Activated CD4-positive, alpha-beta memory T cell treated with anti-CD3 and anti-CD28 coated beads, Interleukin-2, amount 10 ng/mL, durations not matched to agents 7 days and 5 days (primary cell): ENCODE data around the gene TRABD2B. TPM values are rescaled to one million over a fixed set of nuclear protein-coding genes. Genes with fewer than 3 reads are reported as not detected.

Source experiments
- CTCF ChIA-PET: fragments of 350-600 bp; sonication (Branson Sonifier 250); formaldehyde crosslinking; loops from one replicate; lab custom pipeline; 2021; ENCODE audit warnings: antibody characterized with exemption, inconsistent platforms; lab: Charles Lee
- POLR2A ChIA-PET: fragments of 350-600 bp; sonication (Branson Sonifier 250); formaldehyde crosslinking; loops from one replicate; lab custom pipeline; 2021; ENCODE audit warnings: antibody characterized with exemption; lab: Charles Lee
- DNase-seq: peaks from one replicate; pipeline ENCODE4 v3.0.0-alpha.2; 2020
- H3K27ac Mint-ChIP-seq: one replicate; pipeline ENCODE4 v1.8.0; 2021; ENCODE audit warnings: mild to moderate bottlenecking, mixed read lengths
- H3K27me3 Mint-ChIP-seq: one replicate; pipeline ENCODE4 v1.8.0; 2021; ENCODE audit warnings: mixed read lengths
- H3K36me3 Mint-ChIP-seq: one replicate; pipeline ENCODE4 v1.8.0; 2021; ENCODE audit warnings: low read depth, mixed read lengths
- H3K4me1 Mint-ChIP-seq: one replicate; pipeline ENCODE4 v1.8.0; 2021; ENCODE audit warnings: mixed read lengths
- H3K4me3 Mint-ChIP-seq: one replicate; pipeline ENCODE4 v1.8.0; 2021; ENCODE audit warnings: mild to moderate bottlenecking, mixed read lengths
- H3K9me3 Mint-ChIP-seq: one replicate; pipeline ENCODE4 v1.8.0; 2021; ENCODE audit warnings: mixed read lengths
- total RNA-seq, 2 experiments: library from RNA; stranded (reverse); gene quantifications; one replicate each; pipeline ENCODE4 v1.2.3, GENCODE V29; 2021

Gene TRABD2B
- total RNA-seq, 2 experiments from 2014 or later, result not detected

DNA sequence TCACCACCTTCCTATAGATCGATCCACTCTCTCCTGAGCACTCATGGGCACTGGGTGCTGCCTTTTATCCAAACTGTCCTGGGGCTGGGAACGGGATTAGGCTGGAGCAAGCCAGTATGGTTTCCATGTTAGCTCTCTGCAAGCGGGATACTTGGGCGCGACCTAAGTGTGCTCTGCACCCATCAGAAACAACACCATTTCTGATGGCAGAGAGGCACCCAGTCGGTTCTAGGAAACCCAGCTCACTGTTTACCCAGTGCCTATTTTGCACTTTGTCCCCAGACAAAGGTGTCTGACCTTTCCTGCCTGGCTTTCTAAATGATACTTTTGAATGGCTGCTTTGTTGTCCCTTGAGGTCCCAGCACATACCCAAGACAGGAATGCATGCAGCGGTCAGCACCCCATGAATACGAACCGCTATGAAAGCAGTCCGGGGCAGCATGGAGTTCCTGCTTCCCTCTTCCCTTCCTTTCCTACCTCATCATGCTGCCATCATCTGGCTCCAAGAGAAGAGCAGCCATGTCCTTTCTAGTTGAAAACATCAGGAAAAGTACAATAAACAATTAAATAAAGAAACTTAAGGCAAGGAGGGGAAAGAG lies 83.9 kb downstream of the TRABD2B start:
- no peak for DNase-seq
- Mint-ChIP-seq H3K36me3 (no peaks in the 10 kb centered on the region), H3K27ac (no peak overlapping the region), H3K9me3 (no peaks in the 10 kb centered on the region), H3K4me1 (no peaks in the 10 kb centered on the region), H3K27me3 (peaks cover 2% of the 10 kb centered on the region), H3K4me3 (no peak overlapping the region)
- ChIA-PET POLR2A (no interaction called here), CTCF (no interaction called here)

GRCh38 chr1:47912756-47913155 lies 84.4 kb downstream of the TRABD2B start:
- H3K36me3 Mint-ChIP-seq, result no peaks in the 10 kb centered on the region
- DNase-seq, result no peak
- H3K27me3 Mint-ChIP-seq, result peaks cover 2% of the 10 kb centered on the region
- H3K9me3 Mint-ChIP-seq, result no peaks in the 10 kb centered on the region
- ChIA-PET CTCF (no interaction called here), POLR2A (no interaction called here)
- H3K4me3 Mint-ChIP-seq, result no peak overlapping the region
- no peaks in the 10 kb centered on the region for H3K4me1 Mint-ChIP-seq
- no peak overlapping the region for H3K27ac Mint-ChIP-seq

GRCh38 chr1:47911892-47912291 lies 85.3 kb downstream of the TRABD2B start:
- Mint-ChIP-seq H3K4me3 (no peak overlapping the region), H3K4me1 (no peaks in the 10 kb centered on the region), H3K27me3 (peaks cover 2% of the 10 kb centered on the region), H3K36me3 (no peaks in the 10 kb centered on the region), H3K27ac (no peak overlapping the region), H3K9me3 (no peaks in the 10 kb centered on the region)
- DNase-seq, result no peak
- CTCF ChIA-PET, result no interaction called here
- POLR2A ChIA-PET, result no interaction called here

DNA sequence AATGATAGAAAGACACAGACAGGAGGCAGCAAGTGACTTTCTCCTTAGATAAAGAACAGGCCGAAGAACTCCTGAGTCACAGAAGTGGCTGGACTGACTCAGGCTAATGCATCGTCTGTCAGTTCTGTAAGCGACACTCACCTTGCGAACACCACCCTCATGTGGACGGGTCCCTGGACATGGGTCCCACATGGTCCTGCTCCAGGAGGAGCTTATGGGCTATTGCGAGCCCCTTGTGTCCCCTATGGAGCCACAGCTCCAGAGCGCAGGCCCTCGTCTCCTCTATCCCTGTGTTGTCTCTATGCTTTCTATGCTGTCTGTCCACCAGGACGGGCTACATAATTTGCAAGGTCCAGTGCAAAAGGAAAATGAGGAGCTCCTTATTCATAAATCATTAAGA lies 85.8 kb downstream of the TRABD2B start:
- Mint-ChIP-seq H3K9me3 (no peaks in the 10 kb centered on the region), H3K27ac (no peak overlapping the region), H3K36me3 (no peaks in the 10 kb centered on the region), H3K4me1 (no peaks in the 10 kb centered on the region), H3K4me3 (no peak overlapping the region), H3K27me3 (peaks cover 3% of the 10 kb centered on the region)
- ChIA-PET POLR2A (no interaction called here), CTCF (no interaction called here)
- DNase-seq, result no peak

- Mint-ChIP-seq H3K4me1 (no peaks in the 10 kb centered on the region), H3K4me3 (no peak overlapping the region), H3K36me3 (no peaks in the 10 kb centered on the region), H3K9me3 (no peaks in the 10 kb centered on the region), H3K27me3 (peaks cover 3% of the 10 kb centered on the region), H3K27ac (no peak overlapping the region)
- POLR2A ChIA-PET, result no interaction called here
- CTCF ChIA-PET, result no interaction called here
- no peak for DNase-seq
Measured at GRCh38 chr1:47908258-47908657, 88.9 kb downstream of the TRABD2B start.

DNA sequence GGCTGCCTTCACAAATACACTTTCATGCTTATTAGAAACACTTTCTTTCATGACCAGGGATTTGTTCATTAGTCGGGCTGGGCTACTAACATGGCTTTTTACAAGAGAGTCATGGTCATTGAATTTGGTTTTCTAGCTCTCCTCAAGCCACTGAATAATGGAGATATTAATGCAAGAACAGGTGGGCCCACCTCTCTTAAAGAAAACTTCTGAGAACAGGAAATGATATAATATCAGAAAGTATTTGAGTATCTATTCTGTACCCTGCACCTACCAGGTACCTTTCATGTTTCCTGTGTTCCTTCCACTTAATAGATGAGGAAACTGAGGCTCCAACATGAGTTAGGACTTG lies 90.0 kb downstream of the TRABD2B start:
- ChIA-PET CTCF (no interaction called here), POLR2A (no interaction called here)
- Mint-ChIP-seq H3K36me3 (no peaks in the 10 kb centered on the region), H3K4me3 (no peak overlapping the region), H3K27me3 (peaks cover 3% of the 10 kb centered on the region), H3K9me3 (no peaks in the 10 kb centered on the region), H3K27ac (no peak overlapping the region), H3K4me1 (no peaks in the 10 kb centered on the region)
- DNase-seq, result no peak

DNA sequence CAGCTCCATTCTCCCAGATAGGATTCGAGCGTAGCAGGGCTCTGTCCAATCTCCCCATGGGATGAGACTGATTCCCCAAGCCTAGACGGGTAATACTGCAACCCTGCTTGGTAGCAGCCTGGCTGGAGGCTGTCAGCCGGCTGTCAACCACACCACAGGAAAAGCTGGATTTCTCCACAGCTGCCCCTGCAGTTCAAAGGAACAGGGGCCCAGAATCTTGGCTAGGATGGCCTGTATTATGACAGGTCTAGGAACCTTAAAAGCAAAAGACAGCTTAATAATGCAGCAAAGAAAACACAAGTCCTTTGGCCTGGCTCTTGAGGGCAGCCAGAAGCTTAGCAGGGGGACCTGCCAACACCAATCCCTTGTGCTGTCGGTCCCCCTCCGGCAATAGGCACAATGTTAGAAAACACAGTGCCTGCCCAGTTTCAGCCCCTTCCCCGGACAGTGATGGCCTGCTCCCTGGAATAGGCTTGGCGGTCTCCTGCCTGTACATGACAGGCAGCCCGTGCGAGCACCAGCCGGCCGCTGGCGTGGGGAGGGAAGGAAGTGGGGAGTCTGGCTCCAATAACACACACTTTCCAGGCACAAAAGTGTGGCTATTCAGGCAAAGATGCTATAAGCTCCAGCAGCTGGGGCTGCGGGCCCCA lies 90.5 kb downstream of the TRABD2B start:
- POLR2A ChIA-PET, result no interaction called here
- DNase-seq, result no peak
- H3K27me3 Mint-ChIP-seq, result peaks cover 3% of the 10 kb centered on the region
- no peaks in the 10 kb centered on the region for H3K9me3 Mint-ChIP-seq
- H3K4me1 Mint-ChIP-seq, result no peaks in the 10 kb centered on the region
- no peak overlapping the region for H3K4me3 Mint-ChIP-seq
- no peaks in the 10 kb centered on the region for H3K36me3 Mint-ChIP-seq
- CTCF ChIA-PET, result no interaction called here
- no peak overlapping the region for H3K27ac Mint-ChIP-seq

- Mint-ChIP-seq H3K4me1 (no peaks in the 10 kb centered on the region), H3K36me3 (no peaks in the 10 kb centered on the region), H3K27ac (no peak overlapping the region), H3K4me3 (no peak overlapping the region), H3K27me3 (peaks cover 3% of the 10 kb centered on the region), H3K9me3 (no peaks in the 10 kb centered on the region)
- CTCF ChIA-PET, result no interaction called here
- no peak for DNase-seq
- POLR2A ChIA-PET, result no interaction called here
Measured at GRCh38 chr1:47906009-47906432, 91.2 kb downstream of the TRABD2B start.

DNA sequence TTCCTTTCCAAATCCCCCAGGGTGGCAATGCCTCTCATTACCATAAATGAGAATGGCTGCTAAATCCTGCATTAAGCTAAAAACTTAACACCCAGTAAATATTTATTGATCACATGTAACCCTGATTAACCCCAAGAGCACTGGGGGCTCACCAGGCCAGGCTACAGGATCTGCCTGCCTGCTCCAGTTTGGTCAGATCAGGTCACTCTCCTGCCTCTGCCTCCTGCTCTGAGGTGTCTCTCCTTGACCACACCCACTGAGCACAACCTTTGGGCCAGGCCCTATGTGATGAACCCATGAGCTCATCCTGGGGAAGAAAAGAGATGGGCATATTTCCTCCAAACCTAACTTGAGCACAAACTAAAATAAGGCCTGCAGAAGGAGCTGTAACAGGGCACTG lies 93.5 kb downstream of the TRABD2B start:
- CTCF ChIA-PET, result no interaction called here

DNA sequence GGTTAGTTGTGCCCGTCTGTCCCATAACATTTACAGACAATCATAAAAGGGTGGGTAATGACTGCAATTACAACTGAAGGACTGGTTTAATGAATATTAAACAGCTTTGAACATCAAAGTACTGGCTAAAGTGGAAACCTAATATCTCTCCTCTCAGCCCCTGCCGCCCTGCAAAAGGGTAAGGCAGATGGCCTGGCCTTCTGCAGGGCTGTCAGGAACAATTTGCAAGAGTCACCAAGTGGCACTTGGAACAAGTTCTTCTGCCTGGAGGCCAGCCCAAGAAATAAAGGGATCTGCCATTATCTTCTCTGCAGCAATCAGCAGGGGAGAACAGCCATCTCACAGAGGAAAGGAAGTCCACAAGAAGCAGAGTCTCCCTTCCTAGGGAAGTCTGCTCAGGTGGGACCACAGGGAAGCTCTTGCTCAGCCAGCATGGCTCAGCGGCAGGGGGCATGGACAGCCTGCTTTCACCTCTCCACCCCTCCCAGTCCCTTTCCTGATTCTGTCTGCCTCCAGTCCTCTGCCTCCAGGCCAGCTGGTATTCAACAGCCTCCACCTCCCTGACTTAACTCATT lies 96.1 kb downstream of the TRABD2B start:
- ChIA-PET CTCF (no interaction called here), POLR2A (no interaction called here)
- Mint-ChIP-seq H3K4me3 (no peak overlapping the region), H3K4me1 (no peaks in the 10 kb centered on the region), H3K27ac (no peak overlapping the region), H3K9me3 (no peaks in the 10 kb centered on the region), H3K27me3 (no peaks in the 10 kb centered on the region), H3K36me3 (no peaks in the 10 kb centered on the region)
- DNase-seq, result no peak

More for the DNA sequence above, 93.5 kb downstream of the TRABD2B start:
- no peaks in the 10 kb centered on the region for H3K36me3 Mint-ChIP-seq
- H3K9me3 Mint-ChIP-seq, result no peaks in the 10 kb centered on the region
- no peak for DNase-seq
- no peaks in the 10 kb centered on the region for H3K4me1 Mint-ChIP-seq
- H3K27me3 Mint-ChIP-seq, result peaks cover 3% of the 10 kb centered on the region
- H3K27ac Mint-ChIP-seq, result no peak overlapping the region
- H3K4me3 Mint-ChIP-seq, result no peak overlapping the region
- POLR2A ChIA-PET, result no interaction called here

DNA sequence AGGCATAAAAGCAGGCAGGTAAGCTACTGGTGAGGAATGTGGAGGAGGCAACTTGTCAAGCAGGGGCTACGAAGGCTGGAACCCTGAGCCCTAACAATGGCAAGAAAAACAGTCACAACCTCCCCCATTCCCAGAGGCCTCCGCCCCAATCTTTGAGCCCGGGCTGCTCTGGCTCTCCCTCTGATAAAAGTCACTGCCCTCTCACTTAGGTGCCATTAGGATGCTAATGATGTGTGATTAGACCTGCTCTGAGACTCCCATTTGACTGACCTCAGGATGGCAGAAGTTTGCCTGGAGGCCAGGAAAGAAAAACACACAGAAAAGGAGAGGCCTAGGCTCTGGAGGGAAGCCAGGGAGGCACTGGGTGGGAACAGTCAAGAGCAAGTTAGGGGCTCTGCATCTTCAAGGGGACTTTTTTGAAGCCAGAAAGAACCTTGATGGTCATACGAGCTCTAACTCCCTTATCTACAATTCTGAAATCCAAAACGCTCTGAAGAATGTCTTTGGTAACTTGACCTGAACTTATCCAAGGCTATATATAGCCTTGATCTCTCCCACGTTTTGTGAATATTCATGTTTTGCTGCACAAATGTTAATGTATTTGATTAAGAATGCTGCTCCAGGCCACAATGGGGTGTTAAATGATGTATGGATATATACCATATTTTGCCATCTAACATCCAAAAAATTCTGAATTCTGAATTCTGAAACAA lies 98.9 kb downstream of the TRABD2B start:
- ChIA-PET POLR2A (no interaction called here), CTCF (no interaction called here)
- H3K36me3 Mint-ChIP-seq, result no peaks in the 10 kb centered on the region
- no peak overlapping the region for H3K4me3 Mint-ChIP-seq
- no peaks in the 10 kb centered on the region for H3K4me1 Mint-ChIP-seq
- DNase-seq, result no peak
- no peaks in the 10 kb centered on the region for H3K9me3 Mint-ChIP-seq
- H3K27ac Mint-ChIP-seq, result no peak overlapping the region
- peaks cover 2% of the 10 kb centered on the region for H3K27me3 Mint-ChIP-seq

GRCh38 chr1:47895279-47896125 lies 101.7 kb downstream of the TRABD2B start:
- H3K4me1 Mint-ChIP-seq, result no peaks in the 10 kb centered on the region
- peaks cover 2% of the 10 kb centered on the region for H3K27me3 Mint-ChIP-seq

More at GRCh38 chr1:47895279-47896125, 101.7 kb downstream of the TRABD2B start:
- H3K36me3 Mint-ChIP-seq, result no peaks in the 10 kb centered on the region
- H3K4me3 Mint-ChIP-seq, result no peak overlapping the region
- no peak for DNase-seq
- H3K27ac Mint-ChIP-seq, result no peak overlapping the region
- POLR2A ChIA-PET, result no interaction called here
- CTCF ChIA-PET, result no interaction called here
- H3K9me3 Mint-ChIP-seq, result no peaks in the 10 kb centered on the region
